ENCODE results near the gene RPS26.
"Not testable (repeated sequence)": the region's sequence is repeated elsewhere in the genome, so short reads cannot be mapped to it uniquely, and the experiment has no call there.

Gene RPS26

DNA sequence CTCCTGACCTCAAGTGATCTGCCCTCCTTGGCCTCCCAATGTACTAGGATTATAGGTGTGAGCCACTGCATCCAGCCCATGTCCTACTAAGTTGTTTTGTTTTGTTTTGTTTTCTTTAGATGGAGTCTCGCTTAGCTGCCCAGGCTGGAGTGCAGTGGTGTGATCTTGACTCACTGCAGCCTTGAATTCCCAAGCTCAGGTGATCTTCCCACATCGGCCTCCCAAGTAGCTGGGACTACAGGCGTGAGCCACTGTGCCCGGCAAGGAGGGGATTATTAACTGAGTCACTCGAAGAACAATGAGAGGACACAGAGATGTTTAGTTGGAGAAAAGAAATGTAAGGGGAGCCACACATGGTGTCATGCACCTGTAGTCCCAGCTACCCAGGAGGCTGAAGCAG, 20.3 kb downstream of the RPS26 start:
- TF ChIP-seq, protein P1, sequence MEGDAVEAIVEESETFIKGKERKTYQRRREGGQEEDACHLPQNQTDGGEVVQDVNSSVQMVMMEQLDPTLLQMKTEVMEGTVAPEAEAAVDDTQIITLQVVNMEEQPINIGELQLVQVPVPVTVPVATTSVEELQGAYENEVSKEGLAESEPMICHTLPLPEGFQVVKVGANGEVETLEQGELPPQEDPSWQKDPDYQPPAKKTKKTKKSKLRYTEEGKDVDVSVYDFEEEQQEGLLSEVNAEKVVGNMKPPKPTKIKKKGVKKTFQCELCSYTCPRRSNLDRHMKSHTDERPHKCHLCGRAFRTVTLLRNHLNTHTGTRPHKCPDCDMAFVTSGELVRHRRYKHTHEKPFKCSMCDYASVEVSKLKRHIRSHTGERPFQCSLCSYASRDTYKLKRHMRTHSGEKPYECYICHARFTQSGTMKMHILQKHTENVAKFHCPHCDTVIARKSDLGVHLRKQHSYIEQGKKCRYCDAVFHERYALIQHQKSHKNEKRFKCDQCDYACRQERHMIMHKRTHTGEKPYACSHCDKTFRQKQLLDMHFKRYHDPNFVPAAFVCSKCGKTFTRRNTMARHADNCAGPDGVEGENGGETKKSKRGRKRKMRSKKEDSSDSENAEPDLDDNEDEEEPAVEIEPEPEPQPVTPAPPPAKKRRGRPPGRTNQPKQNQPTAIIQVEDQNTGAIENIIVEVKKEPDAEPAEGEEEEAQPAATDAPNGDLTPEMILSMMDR (IDR thresholded peaks at IDR 0.05; ENCODE audit: insufficient read depth, missing control alignments): no peak
- DNase-seq (ENCODE audit: insufficient read length, low spot score) (no peak), FAIRE-seq (no peak)

DNA sequence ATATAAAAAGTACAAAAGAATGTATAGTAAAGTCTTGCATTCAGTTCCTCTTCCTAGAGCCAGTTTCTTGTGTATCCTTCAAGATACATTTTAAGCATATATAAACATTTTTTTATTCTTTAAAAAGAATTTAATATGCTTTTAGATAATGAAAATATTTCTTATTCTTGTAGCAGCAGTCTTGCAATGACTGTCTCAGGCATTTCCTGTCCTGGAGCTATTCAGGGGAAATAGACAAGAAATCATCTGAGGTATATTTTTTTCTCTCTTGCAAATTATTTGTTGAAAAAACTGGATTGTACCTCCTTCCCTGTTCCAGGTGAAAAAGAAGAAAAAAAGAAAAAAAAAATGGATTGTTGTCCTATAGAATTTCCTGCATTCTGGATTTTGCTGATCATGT, 21.3 kb downstream of the RPS26 start:
- DNase-seq (ENCODE audit: insufficient read length, low spot score) (no peak), FAIRE-seq (no peak)
- TF ChIP-seq, protein P1 (IDR thresholded peaks at IDR 0.05; ENCODE audit: insufficient read depth, missing control alignments): no peak

DNA sequence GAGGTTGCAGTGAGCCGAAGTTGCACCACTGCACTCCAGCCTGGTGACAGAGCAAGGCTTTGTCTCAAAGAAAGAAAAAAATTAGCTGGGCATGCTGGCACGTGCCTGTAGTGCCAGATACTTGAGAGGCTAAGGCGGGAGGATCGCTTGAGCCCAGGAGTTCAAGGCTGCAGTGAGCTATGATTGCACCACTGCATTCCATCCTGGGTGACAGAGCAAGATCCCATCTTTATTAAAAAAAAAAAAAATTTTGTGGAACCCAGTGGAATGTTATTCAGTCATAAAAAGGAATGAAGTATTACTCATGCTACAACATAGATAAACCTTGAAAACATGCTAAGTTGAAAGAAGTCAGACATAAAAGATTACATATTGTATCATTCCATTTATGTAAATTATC, 29.9 kb downstream of the RPS26 start:
- FAIRE-seq (no peak), DNase-seq (ENCODE audit: insufficient read length, low spot score) (no peak)
- TF ChIP-seq, protein P1 (IDR thresholded peaks at IDR 0.05; ENCODE audit: insufficient read depth, missing control alignments): no peak

- no peak for DNase-seq (ENCODE audit: insufficient read length, low spot score)
- no peak for FAIRE-seq
- TF ChIP-seq, protein P1 (IDR thresholded peaks at IDR 0.05; ENCODE audit: insufficient read depth, missing control alignments): no peak
These were observed 32.7 kb downstream of the RPS26 start for GRCh38 chr12:56074396-56074795.

GRCh38 chr12:56077966-56078365, 36.2 kb downstream of the RPS26 start:
- DNase-seq (ENCODE audit: insufficient read length, low spot score); FAIRE-seq: not testable (repeated sequence)

GRCh38 chr12:56078427-56078826, 36.7 kb downstream of the RPS26 start:
- no peak for FAIRE-seq
- no peak for DNase-seq (ENCODE audit: insufficient read length, low spot score)
- TF ChIP-seq, protein P1 (IDR thresholded peaks at IDR 0.05; ENCODE audit: insufficient read depth, missing control alignments): no peak

DNA sequence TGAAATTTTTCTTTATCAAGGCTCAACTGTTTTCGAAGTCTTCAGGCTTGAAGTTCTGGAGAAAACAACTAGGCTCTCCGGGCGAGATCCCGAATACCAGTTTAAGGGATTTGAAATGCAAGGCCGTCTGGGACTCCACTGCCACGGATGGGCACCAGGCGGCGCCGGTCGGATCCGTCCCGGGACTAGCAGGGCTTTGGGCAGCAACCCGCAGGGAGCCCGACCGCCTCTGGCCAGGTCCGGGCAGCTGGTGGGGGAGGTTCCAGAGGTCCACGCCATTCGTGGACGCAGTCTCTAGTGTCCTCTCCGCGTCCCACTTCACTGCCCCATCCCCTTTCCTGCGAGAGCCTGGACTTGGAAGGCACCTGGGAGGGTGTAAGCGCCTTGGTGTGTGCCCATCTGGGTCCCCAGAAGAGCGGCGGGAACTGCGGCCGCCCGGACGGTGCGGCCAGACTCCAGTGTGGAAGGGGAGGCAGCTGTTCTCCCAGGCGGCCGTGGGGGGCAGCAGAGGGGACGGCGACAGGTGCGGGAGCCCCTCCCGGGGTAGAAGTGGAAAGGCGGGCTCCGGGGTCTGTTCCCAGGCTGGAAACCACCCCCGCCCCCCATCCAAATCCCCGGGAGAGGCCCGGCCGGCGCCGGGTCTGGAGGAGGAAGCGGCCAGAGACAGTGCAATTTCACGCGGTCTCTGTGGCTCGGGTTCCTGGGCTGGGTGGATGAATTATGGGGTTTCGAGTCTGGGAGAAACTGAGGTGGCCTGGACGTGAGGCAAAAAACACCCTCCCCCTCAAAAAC, 37.4 kb downstream of the RPS26 start:
- DNase-seq (ENCODE audit: insufficient read length, low spot score) (peak; percentile 78), FAIRE-seq (no peak)
- TF ChIP-seq, protein P1 (IDR thresholded peaks at IDR 0.05; ENCODE audit: insufficient read depth, missing control alignments): peak; percentile 73

Measured in D721Med (cell line).